GM21825 (cell line): ENCODE measurements around the gene CCDC141.

Experiments used
- ATAC-seq: cut with Tn5 transposase; IDR thresholded peaks from one replicate; pipeline ENCODE4 v1.9.1; 2021; ENCODE audit warnings: mild to moderate bottlenecking, moderate library complexity; ENCODE audit not compliant: unreplicated experiment

The CCDC141 gene

DNA sequence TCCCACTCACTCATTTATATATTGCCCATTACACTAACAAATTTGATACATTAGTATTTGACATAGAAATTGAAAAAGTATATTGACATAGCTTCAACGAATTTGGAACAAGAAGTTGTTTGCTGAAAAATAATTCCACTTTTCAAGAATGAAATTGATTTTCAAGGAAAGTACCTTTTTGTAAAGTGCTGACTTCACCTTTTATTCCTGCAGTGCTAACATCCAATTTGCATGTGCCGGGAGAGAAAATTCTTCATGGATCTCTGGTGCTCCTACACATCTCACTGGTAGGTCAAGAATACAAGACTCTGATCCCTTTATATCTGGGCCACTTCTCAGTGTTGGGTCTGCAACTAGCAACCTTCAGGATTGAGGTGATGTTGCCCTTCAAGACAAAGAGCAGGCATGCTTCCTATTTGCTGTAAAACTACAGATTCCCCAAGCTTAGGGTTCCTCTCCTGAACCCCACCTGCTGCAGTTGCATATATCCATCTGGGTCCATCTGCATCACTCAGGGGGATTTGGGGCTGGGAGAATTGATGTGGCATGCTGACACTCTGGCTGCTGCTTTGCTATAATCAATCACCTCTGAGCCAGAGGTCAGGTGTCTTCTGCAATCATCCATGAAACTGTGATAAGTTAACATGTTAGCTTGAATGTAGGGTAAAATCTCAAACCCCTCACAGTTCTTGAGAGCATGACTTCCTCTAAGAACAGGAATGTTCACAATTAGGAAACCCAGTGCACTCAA is 134.3 kb downstream of the CCDC141 start:
- no peak for ATAC-seq

DNA sequence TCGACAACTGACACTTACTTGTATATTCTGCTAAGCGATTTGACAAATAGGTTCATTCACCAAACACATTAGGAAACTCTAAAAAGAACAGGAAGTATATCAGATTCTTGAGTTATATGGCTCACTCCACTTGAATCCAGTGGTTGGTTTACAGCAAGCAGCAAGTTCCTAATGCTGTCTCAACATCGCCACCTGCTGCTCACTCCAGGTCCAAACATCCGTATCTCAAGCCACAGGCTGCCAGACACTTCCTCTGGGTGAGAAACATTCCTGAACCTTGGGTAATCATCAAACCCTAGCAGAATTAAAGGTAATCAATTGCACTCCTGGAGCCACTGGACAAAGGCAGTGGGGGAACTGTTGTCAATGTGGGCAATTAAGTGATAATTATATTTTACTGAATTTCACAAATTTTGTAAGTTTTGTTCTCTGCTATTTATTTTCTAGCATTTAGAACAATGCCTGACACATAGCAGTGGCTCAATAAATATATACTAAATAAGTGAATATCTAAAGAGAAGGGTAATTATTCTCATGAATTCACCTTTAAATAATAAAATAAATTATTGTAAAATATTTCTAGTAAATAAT is 135.6 kb downstream of the CCDC141 start:
- ATAC-seq, result peak; percentile 89

DNA sequence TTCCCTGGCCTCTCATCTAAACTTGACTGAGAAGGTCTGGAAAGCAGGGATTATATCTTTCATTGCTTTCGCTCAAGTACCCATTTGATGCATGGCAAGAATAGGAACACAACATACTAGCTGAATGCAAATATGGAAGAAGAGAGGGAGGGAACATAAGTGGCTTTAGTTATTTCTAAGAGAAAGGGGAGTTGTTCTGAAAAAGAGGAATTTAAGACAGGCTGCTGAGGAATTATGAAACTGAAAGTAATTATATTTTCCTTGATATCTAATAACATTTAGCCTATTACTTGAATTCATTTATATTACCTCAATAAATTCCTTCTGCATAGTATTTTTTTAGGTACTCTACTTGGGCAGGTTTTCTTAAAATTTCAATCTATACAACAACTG is 136.9 kb downstream of the CCDC141 start:
- no peak for ATAC-seq

DNA sequence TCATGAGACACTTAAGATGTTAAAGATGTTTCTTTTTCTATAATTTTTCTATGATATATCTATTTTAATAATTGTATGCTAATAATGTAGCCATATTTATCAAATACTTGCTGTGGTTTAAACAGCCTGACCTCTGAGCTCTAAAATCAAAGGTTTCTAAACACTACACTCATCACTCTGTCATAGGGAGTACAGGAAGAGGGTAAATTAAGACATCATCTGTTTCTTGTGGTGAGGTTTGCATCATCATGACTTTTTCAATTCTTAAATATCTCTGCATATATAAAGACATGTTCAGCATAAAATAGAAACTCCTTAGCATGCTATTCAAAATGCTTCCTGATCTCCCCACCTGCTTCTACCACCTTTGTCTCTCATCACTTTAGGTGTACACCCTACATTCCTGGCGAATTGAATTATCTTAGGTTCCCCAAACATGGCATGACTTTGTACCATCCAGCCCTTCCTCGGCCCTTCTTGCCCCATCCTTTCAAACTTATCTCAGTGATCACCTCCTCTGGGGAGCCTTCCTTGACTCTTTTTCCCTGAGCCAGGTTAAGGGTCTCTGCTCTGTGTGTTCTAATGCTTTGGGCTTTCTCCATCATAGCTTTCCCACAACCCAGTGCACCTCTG is 137.4 kb downstream of the CCDC141 start:
- ATAC-seq, result no peak

DNA sequence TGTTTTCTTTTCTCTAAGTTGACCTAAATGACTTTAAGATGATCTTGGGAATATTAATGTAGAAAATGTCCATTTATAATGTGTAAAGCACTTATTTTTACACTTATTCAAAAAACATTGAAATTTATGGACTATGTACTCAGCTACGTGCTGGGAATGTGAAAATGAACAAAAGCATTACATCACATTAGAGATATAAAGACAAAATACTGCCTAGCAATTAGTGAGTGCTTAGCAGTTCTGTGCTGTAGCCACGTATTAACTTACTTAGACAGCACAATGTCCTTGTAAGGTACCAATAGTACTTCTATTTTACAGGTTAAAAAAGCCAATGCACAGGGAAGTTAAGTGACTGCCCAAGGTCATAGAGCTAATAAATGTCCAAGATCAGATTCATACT is 138.9 kb downstream of the CCDC141 start:
- ATAC-seq, result no peak

DNA sequence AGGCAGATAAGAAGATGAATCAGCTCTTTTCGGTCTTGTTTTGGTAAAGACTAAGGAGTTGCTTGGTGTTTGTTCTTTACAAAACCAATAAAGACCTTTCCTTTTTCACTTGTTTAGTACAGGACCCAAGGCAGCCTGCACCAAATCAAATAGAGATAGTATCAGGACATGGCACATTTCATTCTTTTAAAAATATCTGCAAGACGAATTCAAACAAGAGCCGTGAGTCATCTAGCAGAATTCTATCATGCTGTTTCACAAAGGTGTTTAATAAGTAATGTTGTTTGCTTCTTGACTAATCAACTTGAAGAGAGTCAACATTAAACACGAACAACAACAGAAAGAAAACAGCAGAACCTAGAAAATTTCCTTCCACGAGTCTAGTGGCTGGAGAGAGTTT is 139.9 kb downstream of the CCDC141 start:
- ATAC-seq, result no peak

DNA sequence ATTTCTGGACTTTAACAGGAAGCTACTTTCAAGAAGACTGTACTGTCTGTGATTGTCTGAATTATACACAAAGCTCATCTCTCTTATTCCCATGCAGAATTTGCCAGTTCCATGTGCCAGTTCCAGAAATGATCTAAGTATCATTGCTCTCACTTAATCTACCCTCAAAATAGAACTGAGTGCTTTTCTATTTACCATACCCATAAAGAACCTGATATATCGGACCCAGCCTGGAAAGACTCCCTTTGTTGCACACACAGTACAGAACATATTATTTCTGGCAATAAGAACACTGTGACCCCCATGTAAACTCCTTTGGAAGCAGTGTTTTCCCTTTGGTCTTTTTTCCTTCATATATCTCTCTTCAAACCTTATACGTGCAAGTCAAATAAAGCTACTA is 140.4 kb downstream of the CCDC141 start:
- no peak for ATAC-seq

DNA sequence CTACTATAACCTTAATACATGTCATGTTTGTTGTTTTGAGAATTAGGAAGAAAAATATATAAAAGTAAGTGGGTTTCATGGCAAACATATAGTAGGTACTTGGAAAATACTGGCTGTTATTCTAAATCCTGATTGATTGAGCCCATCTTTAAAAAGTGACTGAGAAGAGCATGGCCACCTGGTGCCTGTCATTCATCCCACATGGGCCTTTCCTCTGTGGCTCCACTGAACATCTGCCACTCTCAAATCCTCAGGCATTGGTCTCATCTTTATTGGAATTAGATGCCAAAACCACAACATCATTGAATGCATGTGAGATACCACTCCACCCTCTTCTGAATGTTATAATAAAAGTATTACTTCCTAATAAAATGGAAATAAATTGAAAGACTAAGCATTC is 141.1 kb downstream of the CCDC141 start:
- ATAC-seq, result no peak

DNA sequence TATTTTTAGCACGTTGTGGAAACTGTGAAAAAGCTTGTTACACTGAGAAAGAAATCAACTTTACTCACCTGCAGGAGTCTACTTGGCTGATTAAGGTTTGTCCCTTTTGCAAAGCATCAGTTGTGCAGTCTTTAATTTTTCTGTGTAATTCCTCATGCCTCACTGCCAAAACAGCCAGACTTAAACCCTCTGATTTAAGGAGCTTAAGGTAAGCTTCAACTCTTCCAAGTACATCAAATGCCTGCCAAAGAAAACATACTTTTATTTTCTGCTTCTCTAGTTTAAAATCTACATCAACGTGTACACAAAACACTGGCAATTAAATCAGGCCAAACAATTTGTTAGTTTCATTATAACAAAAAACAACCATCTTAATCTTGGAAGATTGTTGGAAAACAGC is 144.7 kb downstream of the CCDC141 start:
- no peak for ATAC-seq

DNA sequence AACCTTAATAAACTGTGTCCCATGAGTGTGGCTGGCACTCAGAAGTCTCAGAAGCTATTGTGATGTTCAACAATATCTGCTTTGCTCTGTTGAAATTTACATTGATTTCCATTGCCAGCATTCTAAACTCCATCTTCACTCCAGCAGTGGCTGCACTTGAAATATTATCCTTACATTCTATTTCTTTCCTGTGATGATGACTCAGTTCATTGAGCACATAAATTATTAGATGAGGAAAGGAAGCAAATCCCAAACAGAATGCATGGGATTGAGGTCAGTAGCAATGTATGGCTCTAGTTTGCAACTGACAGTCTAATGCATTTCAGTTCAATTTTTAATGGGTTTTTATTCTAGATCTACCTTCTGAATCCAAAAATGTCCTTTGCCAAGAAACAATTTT is 150.3 kb downstream of the CCDC141 start:
- no peak for ATAC-seq

DNA sequence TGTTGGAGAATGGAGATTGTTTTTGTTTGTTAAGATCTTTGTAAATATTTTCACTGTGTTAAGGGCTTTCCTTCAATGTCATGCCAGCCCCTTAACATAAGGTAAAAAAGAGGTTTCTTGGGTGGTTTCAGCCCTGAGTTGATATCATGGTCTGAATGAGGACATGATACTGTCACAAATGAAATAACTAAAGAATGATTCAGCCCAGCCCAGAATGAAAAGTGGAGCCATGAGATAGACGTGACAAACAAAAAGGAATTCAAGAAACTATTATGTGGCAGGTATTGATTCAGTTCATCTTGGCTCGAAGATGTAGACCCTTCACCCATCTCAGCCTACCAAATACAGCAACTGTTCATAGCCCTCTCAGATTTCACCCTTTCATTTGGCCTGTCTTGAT is 154.1 kb downstream of the CCDC141 start:
- no peak for ATAC-seq

DNA sequence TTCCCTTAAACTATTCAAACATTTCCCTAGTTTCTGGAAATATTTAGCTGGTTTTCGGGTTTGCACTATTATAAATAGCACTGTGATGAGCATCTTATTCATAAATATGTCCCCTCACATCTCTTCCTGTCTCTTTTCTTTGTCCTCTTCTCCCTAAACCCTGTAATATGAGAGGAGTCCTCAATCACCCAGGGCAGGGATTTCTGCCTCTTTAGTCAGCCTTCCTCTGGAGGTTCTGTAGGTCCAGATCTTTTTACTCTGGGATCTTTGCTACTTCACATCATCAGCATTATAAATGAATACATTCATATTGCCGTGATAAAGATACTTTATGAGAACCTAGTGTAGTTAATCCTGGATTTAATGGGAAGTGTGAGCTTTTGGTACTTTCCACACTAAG is 154.8 kb downstream of the CCDC141 start:
- ATAC-seq, result no peak

DNA sequence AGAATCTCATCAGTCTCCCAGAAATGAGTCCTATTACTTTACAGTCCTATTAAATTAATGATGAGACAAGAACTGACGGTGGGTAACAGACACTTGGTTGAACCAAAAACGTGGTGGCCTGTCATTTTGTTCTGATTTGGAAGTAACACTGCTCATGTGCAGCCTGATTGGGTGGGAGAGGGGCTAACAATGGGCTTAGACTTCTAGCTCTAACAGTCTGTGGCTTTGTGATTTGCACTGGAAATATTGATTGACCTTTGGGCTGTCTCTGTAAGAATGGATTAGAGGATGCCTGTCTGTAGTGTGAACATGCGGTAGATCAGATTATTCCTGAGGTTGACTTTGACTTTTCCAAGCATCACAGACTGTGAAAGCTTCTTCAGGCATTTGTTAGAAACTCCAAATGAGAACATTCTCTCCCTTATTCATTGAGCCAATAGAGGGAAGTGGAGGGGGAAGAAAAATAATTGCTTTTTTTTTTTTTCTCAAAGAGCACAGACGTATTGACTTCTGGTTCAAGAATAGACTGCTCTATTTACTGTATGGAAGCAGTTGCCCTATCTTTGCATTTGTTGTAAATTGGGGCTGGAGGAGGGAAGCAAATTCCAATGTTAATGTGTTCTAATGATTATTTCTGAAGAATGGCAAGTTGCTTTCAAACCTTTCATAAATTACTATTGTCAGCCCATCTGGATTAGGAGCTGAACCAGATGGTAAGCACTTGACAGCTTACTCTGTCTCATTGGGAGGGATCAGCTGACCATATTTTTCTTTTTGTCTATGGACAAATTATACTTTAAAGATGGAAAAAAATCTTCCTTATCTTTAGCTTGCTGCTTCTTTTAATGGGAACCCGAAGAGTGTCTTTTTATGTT is 156.9 kb downstream of the CCDC141 start:
- no peak for ATAC-seq

DNA sequence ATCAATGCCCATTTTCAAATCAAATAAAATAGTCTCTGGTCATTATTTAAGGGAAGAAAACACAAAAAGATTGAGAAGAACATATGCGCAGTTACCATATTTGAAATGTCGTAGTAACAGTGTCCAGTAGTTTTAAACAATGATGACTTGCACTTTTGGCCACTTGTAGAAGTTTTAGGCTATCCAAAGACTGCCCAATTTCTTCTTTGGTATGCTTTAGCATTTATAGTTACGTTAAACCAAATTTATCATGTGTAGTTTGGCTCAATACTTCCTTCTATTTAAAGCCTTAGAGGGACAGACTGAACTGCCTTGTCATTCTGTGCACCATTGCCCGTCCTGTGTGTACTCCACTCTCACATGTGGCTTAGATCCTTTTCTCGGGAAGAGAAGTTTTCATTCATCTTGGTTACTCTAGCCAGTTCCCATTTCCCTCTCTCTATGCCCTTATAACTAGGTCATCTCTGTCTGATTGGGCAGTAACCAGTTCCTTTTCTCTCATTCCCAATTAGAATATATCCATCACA is 157.9 kb downstream of the CCDC141 start:
- ATAC-seq, result no peak

DNA sequence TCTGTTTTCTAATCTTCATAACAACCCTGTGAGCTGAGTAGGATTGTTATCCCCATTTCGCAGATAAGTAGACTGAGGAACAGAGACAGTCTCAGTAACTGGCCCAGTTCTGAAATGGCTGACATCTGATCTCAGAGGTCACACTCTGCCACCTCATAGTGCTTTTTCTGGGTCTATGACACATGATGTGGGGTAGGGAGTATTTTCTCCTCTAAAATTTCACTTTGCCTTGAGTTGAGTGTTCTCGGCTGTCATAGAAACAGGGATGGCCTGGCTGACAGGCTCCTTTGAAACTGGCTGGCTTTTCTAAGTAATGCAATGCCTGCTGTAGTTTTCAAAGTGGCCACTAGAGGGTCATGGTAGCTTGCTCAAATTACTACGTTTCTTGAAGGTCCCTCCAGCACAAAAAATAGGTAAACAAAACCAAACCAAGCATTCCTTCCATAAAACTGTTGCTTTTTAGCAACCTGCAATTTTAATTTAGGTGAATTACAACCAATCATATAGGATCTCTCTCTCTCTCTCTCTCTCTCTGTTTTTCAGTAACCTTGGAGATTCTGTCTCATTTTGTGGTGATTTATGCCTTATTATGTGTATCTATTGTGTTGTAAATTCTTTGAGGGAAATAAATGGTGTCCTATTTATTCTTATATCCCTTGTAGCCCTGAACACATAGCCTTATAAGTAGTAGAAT is 158.5 kb downstream of the CCDC141 start:
- peak; percentile 89 for ATAC-seq

DNA sequence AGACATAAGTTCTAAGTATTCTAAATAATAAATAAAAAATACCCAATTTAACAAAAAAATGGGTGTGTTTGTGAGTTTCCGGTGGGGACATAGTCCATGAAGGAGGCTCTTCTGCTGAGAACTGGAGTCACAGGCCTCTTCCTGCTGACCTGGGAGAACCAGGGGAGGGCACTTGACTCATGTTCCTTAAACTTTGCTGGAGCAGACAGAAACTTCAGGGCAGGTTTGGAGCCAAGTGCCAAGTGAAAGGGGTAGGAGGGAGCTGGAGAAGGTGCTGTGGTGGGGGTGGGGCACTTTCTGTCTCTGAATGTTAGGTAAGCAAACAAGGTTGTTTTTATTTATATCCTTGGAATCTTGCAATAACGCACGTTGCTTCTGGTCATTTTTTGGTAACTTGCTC is 163.9 kb downstream of the CCDC141 start:
- ATAC-seq, result no peak

DNA sequence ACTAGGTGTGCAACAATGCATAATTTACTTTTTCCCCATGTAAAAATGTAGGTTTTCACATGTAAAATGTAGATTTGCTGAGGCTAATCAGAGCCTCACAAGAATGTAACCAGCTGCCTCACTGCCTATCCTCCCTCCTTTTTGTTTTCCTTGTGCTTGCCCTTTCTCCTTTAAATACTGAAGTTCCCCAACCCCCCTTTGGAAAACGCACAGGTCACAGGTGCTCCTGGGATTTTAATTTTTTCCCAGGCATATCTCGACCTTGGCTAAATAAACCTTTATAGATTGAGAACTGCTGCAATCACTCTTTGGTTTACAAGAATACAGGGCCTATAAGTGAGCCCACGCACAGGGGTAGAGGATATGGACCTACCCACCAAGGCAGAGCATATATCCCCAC is 165.5 kb downstream of the CCDC141 start:
- ATAC-seq, result no peak

DNA sequence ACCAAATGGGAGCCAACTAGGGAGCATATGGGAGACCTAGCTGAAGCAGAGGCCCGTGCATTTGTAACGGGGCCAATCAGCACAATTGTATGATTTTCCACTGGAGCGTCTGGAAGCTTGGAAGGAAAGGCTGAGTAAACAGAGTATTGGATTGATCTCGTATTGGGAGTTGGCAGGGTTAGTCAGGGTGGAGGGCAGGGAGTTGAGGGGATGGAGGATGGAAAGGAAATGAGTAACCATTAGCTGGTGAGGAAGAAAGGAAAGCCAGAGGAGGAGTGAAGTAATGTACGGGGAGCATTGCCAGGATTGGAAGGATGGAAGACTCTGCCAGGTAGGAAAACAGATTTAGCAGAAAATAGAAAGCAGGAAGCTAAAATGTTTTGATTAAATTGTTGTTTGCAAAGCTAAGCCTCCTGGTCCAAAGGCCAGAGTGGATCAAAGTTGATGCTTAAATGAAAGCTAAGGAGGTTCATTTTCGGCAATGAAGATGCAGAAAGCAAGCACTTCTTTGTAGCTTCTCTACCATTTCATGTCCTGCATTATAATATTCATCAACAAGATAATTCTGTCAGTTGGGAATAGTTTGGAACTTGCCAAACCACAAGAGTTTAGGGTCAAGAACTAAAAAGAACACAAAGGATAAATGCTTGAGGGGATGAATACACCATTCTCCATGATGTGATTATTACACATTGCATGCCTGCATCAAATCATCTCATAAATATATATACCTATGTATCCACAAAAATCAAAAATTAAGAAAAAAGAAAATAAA is 167.1 kb downstream of the CCDC141 start:
- no peak for ATAC-seq

DNA sequence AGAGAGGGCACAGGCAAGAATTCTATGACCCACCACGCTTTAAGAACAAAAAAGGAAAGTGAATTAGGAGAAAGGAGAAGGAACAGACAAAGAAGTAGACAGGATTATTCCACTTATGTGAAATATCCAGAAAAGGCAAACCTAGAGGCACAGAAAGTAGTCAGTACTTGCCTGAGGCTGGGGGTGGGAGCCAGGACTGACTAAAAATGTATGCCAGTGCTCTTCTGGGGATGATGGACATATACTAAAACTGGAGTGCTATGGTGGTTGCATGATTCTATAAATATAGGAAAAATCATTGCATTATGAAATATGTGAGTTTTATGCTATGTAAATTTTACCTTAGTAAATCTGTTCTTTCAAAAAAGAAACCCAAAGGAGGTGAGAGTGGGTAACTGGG is 168.9 kb downstream of the CCDC141 start:
- ATAC-seq, result no peak

DNA sequence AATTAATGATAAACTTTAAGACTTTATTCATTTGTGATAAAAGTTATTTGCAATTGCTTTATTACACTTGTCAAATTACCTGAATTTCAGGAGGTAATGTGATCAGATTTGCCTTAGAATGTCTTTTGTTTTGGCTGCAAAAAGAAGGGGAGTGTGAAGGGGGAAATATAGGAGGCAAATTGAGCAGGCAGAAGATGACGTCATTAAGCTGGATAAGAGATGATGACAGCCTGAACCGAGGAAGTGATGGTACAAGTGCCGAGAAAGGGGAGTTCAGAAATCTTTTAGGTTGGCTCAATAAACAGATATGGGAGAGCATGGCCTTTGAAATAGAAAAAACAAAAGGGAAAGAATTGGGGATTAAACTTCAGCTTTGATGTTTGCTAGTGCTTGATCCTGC is 169.7 kb downstream of the CCDC141 start:
- no peak for ATAC-seq
